ENCODE data around the gene CACNB1.

CACNB1 gene

GRCh38 chr17:39225308-39225958, 28.0 kb upstream of the CACNB1 start, which contains the start of gene STAC2:
Gene STAC2, minus strand, starts transcription at chr17:39225945. Its CDS starts 443 bp downstream, at chr17:39225502.
- DNase-seq: no peak

DNA sequence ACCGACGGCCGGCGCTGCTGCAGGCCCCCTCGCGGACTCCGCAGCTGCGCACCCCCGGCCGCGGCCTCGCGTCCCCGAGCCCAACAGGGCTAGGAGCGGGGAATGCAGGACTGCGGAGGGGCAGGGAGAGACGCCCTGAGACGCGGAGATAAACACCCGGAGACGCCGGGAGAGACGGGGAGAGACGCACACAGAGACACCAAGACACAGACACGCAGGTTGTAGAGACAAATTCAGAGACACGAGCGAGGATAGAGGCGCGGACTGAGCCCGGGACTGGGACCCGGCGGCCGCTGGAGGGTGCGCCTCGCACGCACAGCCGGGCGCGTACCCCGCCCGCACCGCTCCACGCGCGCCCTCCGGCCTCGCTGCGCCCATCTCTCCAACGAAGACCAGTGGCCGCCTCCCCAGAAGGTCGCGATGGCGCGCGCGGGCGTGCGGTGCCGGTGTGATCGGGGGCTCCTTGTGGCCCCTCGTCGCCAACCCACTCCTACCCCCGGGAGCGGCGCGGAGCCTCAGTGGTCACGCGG, 27.4 kb upstream of the CACNB1 start:
- DNase-seq: no peak

DNA sequence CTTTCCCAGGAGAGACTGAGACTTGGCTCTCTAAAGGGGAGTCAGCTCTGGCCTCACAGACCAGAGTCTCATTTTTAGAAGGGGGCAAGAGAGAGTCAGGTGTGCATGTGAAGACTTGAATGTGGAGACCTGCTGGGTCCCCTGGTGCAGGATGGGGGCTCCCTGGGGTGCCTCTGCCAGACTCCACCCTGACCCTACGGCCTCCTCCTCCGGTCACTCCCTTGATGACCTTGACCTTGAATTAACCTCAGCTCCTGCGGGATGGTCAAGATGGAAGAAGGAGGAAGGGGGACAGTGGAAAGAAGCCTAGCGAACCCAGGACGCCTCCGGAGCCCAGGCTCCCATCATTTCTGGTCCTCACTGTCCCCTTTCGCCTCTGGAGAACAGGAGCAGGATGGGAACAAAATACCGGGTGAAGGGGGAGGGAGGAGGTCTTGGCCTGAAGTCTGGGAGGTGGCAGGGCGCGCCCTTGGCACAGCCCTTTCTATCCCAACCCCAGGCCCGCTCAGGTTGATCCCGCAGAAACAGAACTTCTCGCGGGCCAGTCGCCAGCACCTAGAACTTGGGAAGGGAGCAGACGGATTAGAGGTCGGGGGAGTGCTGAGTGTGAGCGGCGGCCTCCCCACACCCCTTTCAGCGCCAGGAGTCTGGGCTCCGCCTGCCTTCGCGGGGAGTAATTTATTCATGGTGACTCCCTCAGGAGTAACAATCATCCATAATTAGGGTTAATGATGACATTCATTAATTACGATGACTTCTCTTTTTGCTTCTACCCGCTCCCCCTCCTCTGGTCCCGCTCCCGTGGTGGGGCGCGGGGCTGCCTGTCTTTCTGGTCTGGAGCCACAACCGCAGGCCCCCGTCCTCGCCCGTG, 26.7 kb upstream of the CACNB1 start:
- DNase-seq: no peak

GRCh38 chr17:39222866-39223834, 25.7 kb upstream of the CACNB1 start:
- DNase-seq: no peak

DNA sequence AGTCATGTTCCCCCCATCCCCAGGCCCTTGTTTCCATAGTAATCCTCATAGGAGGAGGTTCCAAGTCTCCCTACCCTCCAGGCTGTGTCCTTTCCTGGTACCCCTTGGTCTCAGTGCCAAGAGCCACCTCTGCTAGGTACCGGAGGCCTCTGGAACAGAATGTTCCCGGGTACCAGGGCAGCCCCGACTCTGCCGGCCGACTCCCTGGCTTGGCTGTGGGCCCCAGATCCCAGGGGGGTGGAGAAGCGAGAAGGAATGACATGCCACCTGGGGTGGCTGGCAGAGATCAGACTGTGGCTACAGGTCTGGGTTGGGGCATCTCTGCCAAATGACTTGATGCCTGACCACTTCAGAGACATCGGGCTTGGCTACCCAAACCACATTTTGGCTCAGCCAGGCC, 24.7 kb upstream of the CACNB1 start:
- no peak for DNase-seq

DNA sequence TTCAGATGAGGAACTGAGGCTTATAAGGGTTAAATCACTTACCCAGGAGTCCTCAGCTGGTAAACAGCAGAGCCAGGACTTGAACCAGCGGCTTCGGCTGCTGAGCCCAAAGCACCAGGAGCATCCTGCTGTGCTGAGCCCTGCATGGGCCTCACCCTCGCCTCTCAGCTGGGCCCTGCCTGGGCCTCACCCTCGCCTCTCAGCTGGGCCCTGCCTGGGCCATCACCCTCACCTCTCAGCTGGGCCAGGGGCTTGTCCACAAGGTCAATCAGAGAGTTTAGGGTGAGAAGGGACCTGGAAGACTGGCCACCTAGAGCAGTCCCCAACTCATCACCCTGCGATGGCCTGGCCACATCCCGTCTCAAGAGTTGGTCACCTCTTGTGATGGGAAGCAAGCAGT, 24.1 kb upstream of the CACNB1 start:
- DNase-seq: no peak

GRCh38 chr17:39219647-39220154, 22.2 kb upstream of the CACNB1 start:
- no peak for DNase-seq

GRCh38 chr17:39218906-39219305, 21.4 kb upstream of the CACNB1 start:
- DNase-seq: no peak

DNA sequence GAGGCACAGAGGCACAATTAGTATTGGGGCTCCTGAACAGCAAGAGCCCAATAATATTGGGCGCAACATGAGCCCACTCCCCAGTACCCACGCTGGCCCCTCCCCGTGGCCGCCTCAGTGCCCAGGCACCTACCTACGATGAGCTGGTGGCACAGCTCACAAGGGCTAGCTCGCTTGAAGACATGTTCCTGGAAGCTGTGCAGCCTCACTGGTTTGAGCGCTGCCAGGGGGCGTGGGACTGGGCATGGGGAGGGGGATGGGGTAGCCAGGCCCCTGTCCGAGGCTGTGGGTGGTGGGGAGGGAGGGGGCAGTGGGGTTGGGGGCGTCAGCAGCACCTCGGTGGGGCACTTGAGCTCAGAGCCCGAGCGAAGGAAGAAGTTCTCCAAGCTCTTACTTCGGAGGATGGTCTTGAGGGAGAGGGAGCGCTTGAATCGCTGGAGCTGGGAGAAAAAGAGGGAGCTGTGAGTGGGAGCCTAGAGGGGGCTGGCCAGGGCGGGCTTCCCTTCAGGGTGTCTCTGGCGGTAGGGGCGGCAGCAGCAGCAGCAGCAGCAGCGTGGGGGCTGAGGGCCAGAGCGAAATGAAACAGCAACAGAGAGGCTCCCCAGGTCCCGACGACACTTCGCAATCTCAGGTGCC, 20.4 kb upstream of the CACNB1 start:
- no peak for DNase-seq

- DNase-seq: no peak
These were observed 16.4 kb upstream of the CACNB1 start for GRCh38 chr17:39213852-39214251.

DNA sequence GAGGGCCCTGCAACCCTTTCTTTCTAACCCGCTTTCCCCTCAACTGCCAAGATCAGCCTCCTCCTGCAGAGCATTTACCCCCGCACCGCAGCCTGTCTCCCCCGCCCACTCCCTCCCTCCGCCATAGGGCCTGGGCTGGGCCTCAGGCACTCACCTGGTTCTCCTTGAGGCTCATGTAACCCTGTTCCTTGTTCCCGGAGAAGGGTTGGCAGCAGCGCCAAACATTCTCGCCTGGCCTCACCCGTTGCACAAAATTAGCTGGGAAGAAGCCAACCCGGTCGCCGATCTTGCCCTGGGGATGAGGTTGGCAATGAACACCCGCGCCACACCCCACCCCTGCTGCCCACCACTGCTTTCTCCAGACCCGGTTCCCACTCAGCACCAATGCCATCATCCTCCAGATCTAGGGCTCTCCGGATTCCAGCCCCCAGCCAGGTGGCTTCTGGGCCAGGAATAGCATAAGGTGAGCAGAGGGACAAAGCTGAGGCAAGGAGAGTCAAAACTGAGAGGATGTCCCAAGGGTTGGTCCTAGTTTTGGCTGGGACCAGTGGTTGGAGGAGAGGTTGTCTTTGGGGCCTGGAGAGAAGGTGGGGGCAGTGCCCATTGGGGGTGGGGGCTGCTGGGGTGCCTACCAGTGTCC, 15.5 kb upstream of the CACNB1 start:
- no peak for DNase-seq

DNA sequence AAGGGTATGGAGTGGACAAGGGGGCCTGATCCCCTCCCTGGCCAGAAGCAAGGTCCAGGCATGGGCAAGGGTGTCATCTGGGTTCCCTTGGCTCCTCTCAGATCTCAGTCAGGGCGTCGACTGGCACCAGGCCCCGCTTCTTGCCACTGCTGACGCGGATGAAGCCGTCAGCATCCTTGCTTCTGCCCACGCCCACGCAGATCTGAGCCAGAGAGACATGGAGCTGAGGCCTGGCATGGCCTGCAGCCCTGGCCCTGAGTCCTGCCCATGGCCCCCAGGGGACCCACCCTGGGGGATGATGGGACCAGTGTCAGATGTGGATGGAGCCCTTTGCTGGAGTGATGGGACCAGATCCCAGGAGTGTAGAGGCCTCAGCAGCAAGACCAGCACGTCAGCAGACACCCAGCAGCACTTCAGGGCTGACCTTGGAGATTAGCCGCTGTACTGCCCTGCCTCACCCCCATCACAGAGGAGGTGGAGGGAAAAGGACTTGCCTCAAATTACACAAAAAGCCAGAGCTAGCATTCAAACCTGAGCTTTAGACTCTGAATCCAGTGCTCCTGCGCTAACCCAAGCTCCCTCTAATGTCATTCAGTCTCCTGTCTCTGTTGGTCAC, 14.8 kb upstream of the CACNB1 start:
- DNase-seq: no peak

DNA sequence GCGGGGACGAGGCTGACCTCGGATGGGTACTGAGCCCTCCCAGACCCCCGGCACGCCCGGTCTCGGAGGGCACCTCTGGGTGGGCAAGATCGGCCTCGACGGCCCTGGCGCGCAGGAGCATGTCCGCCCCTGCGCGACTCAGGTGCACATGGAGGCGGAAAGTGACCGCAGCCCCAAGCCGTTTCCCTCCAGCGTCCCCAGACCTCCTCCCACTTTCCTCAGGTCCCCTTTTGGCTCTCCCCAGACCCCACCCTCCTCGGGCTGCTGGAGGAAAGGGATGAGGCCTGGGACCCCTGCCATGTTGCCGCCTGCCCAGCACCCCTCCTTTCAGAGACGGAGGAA, 12.6 kb upstream of the CACNB1 start:
- no peak for DNase-seq

GRCh38 chr17:39209317-39210092, 12.0 kb upstream of the CACNB1 start:
- DNase-seq: peak; percentile 71 to 80

DNA sequence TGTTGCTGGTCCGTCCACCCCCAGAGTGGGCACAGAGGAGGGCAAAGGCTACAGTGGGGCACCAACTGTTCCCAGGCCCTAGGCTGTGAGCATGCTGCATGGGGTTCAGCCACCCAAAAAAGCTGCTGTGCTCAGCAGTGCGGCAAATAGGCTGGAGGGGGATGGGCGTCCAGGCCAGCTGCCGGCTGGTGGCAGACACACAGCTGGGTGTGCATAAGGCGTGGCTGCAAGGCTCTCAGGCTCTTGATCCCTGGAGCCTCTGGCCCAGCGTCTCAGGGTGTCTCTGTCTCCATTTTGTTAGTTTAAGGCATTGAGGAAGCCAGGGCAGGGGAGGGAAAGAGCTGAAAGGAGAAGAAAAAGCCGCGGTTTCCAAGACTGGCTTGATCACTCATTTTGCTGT, 11.4 kb upstream of the CACNB1 start:
- no peak for DNase-seq

DNA sequence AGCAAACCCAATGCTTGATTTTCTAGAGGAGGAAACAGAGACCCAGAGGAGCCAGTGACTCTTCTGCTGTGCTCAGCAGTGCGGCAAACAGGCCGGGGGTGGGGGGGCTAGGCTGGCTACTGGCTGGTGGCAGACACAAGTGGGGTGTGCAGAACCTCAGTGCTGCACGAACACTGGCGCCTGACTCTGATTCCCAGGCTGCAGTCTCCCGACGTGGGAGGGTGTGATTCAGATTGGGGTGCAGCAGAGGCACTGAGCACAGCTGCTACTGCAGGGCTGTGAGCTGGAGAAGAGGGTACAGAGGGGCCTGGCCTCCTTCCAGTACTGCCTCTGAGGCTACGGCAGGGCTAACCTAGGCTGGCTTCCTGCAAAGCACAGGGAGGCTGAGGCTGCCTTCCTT, 10.7 kb upstream of the CACNB1 start:
- no peak for DNase-seq

DNA sequence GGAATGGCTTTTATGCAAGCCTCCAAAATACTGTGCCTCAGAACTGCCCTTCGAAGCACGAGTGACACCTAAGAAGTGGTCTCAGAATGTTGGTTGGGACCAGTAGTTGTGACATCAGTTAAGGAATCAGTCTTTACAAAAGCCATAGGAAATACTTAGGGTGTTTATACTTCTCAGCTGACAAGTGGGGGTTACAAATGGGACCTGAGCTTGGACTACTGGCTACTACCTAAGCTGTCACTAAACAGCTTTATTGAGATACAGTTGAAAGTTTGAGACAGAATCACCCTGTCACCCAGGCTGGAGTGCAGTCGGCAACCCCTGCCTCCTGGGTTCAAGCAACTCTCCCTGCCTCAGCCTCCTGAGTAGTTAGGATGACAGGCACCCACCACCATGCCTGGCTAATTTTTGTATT, 7.7 kb upstream of the CACNB1 start:
- no peak for DNase-seq

GRCh38 chr17:39204245-39204644, 6.8 kb upstream of the CACNB1 start:
- no peak for DNase-seq

GRCh38 chr17:39200957-39201510, 3.6 kb upstream of the CACNB1 start:
- DNase-seq: no peak
